ENCODE data around the gene EFNA4.

EFNA4 gene

GRCh38 chr1:155073377-155074242, 10.1 kb downstream of the EFNA4 start:
- DNase-seq (ENCODE audit: low spot score): no peak

DNA sequence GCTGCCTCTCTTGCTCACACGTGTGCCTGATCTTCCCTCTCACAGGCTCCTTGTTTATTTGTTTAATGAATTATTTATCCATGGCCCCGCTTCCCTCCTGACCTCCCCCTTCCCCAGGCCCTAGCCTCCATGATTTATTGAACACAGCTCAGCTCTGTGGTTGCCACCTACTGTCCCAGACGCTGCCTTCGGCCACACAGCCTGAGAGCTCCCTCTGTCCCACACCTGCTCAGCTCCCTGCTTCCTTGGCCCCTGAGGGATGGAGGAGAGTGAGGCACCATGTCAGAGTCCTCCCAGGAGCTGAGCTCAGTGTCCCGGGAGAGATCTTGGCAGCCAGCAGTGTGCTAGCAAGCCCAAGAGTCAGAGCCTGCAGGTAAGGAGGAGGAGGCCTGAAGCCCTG, 12.0 kb downstream of the EFNA4 start:
- DNase-seq (ENCODE audit: low spot score): no peak

DNA sequence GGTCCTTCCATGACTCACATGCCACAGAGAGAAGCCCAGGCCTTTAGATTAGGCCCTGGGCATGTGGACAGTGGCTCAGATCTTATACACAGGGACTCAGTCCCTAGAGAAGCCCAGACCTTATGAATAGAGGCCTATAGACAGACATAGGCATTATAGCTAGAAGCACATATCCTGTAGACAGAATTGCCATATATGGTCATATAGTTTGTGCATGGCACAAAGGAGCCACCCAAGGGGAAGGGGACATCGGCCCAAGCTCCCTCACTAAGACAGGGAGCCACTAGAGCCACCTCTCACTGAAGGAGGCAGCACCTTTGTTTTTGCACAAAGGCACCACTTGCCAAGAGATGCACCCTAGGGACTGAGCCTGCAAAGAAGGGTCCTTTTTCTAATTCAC, 12.8 kb downstream of the EFNA4 start:
- no peak for DNase-seq (ENCODE audit: low spot score)

DNA sequence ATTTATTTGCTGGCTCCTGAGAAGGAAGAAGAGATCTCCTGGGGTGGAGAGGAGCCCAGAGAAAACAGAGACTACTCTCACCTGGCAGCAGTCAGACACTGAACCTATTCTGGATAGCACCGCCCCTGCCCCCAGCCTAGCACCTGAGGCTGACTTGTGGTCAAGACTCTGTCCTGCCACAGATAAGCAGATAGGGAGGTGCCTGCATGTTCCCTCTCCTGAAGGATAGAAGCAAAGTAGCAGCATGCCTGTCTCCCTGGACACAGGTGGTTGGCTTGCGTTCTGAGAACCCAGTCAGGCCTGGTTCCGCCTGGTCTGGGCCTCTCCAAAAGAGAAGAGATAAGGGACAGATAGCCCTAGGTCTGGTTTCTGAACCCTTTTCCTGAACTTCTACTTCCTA, 13.8 kb downstream of the EFNA4 start:
- DNase-seq (ENCODE audit: low spot score): no peak

- DNase-seq (ENCODE audit: low spot score): no peak
These were observed 14.4 kb downstream of the EFNA4 start for GRCh38 chr1:155077758-155078445.

DNA sequence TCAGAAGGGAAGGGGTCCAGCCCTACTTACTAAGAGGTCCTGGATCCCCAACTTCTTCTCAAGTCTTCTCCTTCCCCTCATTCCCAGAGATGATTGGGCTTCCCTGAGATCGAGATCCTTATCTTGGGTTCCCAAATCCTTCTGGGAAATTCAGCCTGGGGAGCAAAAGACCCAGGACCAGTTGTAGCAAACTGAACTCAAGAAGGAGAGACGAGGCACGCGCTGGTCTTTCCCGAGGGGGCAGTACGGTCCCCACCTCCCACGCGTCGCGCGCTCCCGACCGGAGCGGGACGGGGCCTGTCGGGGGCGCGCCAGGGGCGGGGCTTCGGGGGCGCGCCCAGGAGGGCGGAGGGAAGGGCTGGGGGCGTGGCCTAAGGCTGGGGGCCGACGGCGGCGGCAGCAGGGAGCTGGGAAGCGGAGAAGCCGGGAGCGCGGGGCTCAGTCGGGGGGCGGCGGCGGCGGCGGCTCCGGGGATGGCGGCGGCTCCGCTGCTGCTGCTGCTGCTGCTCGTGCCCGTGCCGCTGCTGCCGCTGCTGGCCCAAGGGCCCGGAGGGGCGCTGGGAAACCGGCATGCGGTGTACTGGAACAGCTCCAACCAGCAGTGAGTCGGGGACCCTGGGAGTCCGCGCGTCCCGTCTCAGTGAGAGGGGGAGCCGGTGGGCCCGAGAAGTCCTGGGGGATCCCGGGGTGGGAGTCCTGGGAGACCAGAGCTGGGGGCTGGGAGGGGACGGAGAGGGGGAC, 15.1 kb downstream of the EFNA4 start, which contains the start of gene EFNA3:
TSS of gene EFNA3 (plus strand) at position 369 of the 741 bp plus-strand sequence. CDS start at position 474, 105 bp downstream.
- DNase-seq (ENCODE audit: low spot score): peak; percentile 91

DNA sequence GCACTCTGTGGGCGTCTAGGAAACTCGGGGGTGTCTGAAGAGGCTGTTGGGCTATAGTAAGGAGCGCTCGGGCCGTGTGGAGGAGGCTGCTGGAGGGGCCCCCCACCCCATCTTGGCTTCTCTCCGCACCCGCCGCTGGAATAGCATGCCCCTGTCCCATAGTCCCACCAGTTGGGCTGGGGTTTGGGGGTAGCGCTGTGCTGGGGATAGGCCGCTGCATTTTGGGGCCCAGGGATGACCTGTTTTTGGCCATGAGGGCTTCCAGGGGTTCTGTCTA, 15.6 kb downstream of the EFNA4 start:
- DNase-seq (ENCODE audit: low spot score): no peak

DNA sequence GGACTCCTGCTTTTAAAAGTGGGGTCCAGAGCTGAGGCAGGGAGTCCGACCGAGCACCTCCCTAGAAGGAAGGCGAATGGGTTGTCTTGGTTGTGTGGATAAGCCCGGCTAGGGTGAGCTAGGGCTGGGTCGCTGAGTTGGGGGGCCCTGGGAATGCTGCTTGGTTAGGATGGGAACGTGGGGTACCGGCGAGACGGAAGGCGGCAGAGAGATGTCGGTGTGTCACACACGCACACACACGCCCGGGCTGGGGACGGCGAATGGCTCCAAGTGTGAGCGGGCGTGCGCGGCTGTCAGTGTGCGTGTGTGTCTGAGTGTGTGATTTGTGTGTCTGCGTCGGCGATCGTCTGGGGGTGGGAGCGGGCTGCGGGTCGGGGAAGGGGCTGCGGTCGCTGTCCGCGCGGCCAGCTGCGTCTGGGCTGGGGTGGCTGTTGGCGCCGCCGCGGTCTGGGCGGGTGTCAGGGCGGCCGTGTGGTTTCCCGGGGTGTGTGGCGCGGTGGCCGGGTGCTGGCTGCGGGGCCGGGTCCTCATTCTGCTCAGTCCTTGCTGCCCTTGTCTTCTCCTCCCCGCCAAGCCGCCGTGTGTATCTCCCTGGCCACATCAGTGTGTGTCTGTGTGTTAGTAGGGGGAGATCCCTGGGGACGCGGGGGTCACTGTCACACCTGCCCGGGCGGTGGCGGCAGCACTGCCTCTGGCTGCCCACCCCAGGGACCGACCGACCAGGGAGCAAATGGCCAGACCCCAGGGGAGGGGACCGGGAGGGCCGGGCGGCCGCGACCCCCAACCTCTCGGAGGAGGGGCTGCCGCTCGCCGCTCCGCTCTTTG, 16.2 kb downstream of the EFNA4 start:
- no peak for DNase-seq (ENCODE audit: low spot score)

- DNase-seq (ENCODE audit: low spot score): no peak
These were observed 17.0 kb downstream of the EFNA4 start for GRCh38 chr1:155080312-155081228.

- no peak for DNase-seq (ENCODE audit: low spot score)
These were observed 18.1 kb downstream of the EFNA4 start for GRCh38 chr1:155081472-155082300.

- no peak for DNase-seq (ENCODE audit: low spot score)
These were observed 18.9 kb downstream of the EFNA4 start for GRCh38 chr1:155082301-155083051.

DNA sequence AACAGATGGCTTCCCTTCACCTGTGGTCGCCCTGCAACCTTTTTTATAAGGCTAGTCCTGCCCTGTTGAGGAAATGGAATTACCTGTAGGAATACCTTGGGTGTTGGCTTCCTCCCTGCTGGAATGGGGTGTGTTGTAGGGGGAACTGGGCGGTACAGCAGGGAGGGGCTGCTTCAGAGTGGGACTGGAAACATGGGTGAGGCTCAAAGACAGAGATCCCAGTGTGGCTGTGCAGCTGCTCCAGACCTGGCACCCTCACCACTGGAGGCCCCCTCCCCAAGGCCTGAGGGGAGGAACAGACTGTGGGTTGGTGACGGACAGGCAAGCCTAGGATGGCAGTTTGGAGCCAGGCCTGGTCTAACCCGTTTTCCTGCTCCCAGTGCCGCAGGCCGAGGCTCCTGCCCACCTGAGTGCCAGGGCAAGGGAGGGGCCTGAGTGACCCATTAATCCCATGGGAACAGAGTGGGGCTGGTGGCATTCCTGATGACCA, 19.6 kb downstream of the EFNA4 start:
- no peak for DNase-seq (ENCODE audit: low spot score)

- DNase-seq (ENCODE audit: low spot score): no peak
These were observed 20.6 kb downstream of the EFNA4 start for GRCh38 chr1:155083865-155084721.

GRCh38 chr1:155084722-155085503, 21.4 kb downstream of the EFNA4 start:
- DNase-seq (ENCODE audit: low spot score): peak; percentile 94

GRCh38 chr1:155085504-155086127, 22.1 kb downstream of the EFNA4 start:
- DNase-seq (ENCODE audit: low spot score): no peak

- DNase-seq (ENCODE audit: low spot score): peak; percentile 85
These were observed 22.7 kb downstream of the EFNA4 start for GRCh38 chr1:155086128-155086741.
